ENCODE data around the gene R3HDM4.

- TF ChIP-seq, protein P1, sequence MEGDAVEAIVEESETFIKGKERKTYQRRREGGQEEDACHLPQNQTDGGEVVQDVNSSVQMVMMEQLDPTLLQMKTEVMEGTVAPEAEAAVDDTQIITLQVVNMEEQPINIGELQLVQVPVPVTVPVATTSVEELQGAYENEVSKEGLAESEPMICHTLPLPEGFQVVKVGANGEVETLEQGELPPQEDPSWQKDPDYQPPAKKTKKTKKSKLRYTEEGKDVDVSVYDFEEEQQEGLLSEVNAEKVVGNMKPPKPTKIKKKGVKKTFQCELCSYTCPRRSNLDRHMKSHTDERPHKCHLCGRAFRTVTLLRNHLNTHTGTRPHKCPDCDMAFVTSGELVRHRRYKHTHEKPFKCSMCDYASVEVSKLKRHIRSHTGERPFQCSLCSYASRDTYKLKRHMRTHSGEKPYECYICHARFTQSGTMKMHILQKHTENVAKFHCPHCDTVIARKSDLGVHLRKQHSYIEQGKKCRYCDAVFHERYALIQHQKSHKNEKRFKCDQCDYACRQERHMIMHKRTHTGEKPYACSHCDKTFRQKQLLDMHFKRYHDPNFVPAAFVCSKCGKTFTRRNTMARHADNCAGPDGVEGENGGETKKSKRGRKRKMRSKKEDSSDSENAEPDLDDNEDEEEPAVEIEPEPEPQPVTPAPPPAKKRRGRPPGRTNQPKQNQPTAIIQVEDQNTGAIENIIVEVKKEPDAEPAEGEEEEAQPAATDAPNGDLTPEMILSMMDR (IDR thresholded peaks at IDR 0.05): no peak
- no peak for TF ChIP-seq POLR2A (IDR thresholded peaks at IDR 0.05)
Observed at GRCh38 chr19:890831-891230, 22.2 kb downstream of the R3HDM4 start.
